Activated T-helper 2 cell treated with anti-CD3 and anti-CD28 coated beads, Interferon-gamma antibody, Interleukin-2, Interleukin-4, amounts not matched to agents 10 μg/mL and 5 μg/mL and 100 μg/mL, durations not matched to agents 14 hours and 24 hours and 36 hours (primary cell): ENCODE measurements around the gene BACE1. TPM values are rescaled to one million over a fixed set of nuclear protein-coding genes. Genes with fewer than 3 reads are reported as not detected.

Source experiments
- DNase-seq: peaks from one replicate; pipeline ENCODE4 v3.0.0; 2021; ENCODE audit warnings: low spot score
- H3K27ac Mint-ChIP-seq: one replicate; pipeline ENCODE4 v1.8.0; 2021; ENCODE audit warnings: mixed read lengths
- H3K27me3 Mint-ChIP-seq: one replicate; pipeline ENCODE4 v1.8.0; 2021; ENCODE audit warnings: low read depth, mixed read lengths
- H3K36me3 Mint-ChIP-seq: one replicate; pipeline ENCODE4 v1.8.0; 2021; ENCODE audit warnings: low read depth, mixed read lengths
- H3K4me1 Mint-ChIP-seq: one replicate; pipeline ENCODE4 v1.8.0; 2021; ENCODE audit warnings: low read depth, mixed read lengths
- H3K4me3 Mint-ChIP-seq: one replicate; pipeline ENCODE4 v1.8.0; 2021; ENCODE audit warnings: low read depth, mild to moderate bottlenecking, moderate library complexity, mixed read lengths
- H3K9me3 Mint-ChIP-seq: one replicate; pipeline ENCODE4 v1.8.0; 2021; ENCODE audit warnings: mixed read lengths
- intact Hi-C: fragments of 100-400 bp; cut with micrococcal nuclease; formaldehyde crosslinking; loops from one replicate; pipeline ENCODE4 v1.15.1; 2023
- total RNA-seq: library from RNA; stranded (reverse); gene quantifications from 2 replicates; pipeline ENCODE4 v1.2.3, GENCODE V29; 2022

BACE1 gene
- 0.11 and 0.32 TPM in 2 replicates for total RNA-seq

DNA sequence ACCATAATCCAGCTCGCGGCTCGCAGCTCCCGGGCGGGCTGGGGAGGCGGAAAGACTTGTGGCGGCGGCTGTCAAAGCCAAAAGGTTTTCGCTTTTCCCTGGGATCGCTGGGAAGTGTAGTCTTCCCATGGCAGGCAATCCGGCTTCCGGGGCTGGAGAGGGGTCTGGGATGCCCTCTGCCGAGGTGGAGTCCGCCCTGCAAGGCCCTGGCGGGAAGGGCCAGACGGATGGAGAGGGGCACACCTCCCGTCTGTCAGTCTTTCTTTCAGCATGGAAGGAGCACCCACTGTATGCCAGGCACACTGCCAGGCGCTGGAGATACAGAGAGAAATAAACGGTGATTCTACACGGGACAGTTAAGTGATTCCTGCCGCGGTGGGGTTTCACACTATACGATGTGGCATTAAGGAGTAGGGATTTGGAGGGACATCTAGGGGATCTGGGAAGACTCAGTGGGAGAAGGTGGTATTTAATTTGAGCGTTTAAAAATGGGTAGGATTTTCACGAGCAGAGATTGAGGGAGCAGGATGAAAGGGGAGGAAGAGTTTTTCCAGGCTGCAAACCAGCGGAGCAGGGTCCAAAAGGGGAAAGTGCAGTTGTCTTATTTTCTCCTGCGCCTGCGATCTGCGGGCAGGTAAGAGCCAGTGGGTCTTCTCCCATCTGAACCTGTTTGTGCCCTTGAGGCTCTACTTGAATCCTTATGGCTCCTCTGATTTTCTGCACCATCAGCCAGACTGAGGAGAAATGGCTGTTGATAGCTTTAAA lies at the start of gene BACE1:
TSS of gene BACE1 (minus strand) at position 60 of the 765 bp plus-strand sequence. CDS start 461 bp downstream, outside the sequence.
- H3K9me3 Mint-ChIP-seq: no peaks in the 10 kb centered on the region
- no peak for DNase-seq
- no peaks in the 10 kb centered on the region for H3K36me3 Mint-ChIP-seq
- no peak within 1 kb of the TSS for H3K27ac Mint-ChIP-seq
- H3K4me1 Mint-ChIP-seq: peaks cover 4% of the 10 kb centered on the region
- intact Hi-C loops: loop anchor here (1.0 kb wide), 1 partner anchor 11 kb away; the partner anchor contains the start of gene CEP164
- H3K4me3 Mint-ChIP-seq: peak within 1 kb of the TSS; percentile 70
- H3K27me3 Mint-ChIP-seq: peaks cover 59% of the 10 kb centered on the region

DNA sequence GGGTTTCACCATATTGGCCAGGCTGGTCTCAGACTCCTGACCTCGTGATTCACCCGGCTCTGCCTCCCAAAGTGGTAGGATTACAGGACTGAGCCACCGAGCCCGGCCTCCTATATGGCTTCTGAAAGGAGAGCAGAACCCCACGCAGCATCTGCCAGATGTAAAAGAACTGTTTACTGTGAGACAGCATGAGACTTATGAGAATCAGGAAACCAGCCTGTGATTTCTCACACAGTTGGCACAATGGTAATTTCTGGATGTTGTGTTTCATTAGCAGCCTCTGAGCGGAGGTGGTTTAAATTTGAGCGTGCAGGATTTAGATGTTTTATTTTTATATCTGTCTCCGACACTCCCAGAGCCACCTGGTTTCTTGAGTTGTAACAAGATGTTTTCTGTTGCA lies 45.4 kb upstream of the BACE1 start:
- H3K27me3 Mint-ChIP-seq: no peaks in the 10 kb centered on the region
- no peaks in the 10 kb centered on the region for H3K9me3 Mint-ChIP-seq
- H3K36me3 Mint-ChIP-seq: peaks cover 24% of the 10 kb centered on the region
- no peak for DNase-seq
- H3K4me1 Mint-ChIP-seq: no peaks in the 10 kb centered on the region
- no peak overlapping the region for H3K27ac Mint-ChIP-seq
- intact Hi-C loops: no loop called here
- no peak overlapping the region for H3K4me3 Mint-ChIP-seq

DNA sequence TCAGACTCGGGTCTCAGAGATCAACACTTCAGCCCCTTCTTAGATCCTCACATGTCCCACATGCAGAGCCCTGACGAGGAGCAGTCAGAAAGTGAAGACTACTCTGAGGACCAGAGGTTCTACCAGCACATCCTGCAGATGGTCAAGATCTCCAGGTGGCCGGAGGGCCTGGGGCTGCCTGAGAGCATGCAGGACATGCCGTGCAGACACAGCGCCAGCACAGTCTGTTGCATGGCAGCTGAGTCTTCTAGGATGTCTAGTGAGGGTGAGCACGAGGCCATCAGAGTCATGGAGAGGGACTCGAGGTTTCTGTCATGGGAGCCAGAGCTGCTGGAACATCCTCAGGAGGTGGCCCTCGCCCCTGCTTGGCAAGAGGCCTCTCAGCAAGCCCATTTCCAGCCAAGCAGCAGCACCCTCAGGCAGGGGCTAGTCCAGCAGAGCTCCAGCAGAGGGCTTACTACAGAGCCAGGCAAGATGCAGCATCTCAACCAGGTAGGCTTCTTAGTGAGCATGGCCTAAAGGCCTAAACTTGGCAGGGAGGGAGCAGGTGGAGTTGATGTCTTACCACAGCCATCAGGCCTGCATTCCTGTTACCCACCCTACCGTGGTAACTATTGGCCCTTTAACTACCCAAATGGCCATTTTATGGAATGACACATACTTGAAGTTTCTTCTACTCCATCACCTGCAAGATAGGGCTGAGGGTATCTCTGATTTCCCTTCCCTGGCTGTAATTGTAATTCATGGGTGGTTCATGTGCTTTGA lies 40.3 kb upstream of the BACE1 start:
- DNase-seq: no peak
- Mint-ChIP-seq H3K27ac (no peak overlapping the region), H3K4me3 (no peak overlapping the region), H3K36me3 (peaks cover 19% of the 10 kb centered on the region), H3K9me3 (no peaks in the 10 kb centered on the region), H3K4me1 (no peaks in the 10 kb centered on the region), H3K27me3 (no peaks in the 10 kb centered on the region)
- intact Hi-C loops: no loop called here

DNA sequence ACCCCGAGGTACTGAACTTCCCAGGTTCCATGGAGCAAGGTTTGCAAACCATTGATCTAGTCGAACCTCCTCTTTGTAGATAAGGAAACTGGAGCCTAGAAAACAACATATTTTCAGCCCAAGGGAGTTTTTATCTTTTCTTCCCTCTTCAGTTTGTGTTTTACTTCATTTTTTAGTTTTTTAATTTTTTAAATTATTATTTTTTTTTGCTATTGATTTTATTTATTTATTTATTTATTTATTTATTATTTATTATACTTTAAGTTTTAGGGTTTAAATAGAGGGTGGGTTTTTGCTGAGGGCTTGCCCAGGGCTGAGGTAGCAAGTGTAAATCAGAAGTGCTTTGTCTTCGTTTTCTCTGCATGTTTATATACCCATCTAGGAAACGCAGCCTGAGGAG lies 38.5 kb upstream of the BACE1 start:
- no peak for DNase-seq
- no peaks in the 10 kb centered on the region for H3K9me3 Mint-ChIP-seq
- intact Hi-C loops: no loop called here
- no peaks in the 10 kb centered on the region for H3K27me3 Mint-ChIP-seq
- no peak overlapping the region for H3K4me3 Mint-ChIP-seq
- peaks cover 13% of the 10 kb centered on the region for H3K36me3 Mint-ChIP-seq
- no peaks in the 10 kb centered on the region for H3K4me1 Mint-ChIP-seq
- no peak overlapping the region for H3K27ac Mint-ChIP-seq

DNA sequence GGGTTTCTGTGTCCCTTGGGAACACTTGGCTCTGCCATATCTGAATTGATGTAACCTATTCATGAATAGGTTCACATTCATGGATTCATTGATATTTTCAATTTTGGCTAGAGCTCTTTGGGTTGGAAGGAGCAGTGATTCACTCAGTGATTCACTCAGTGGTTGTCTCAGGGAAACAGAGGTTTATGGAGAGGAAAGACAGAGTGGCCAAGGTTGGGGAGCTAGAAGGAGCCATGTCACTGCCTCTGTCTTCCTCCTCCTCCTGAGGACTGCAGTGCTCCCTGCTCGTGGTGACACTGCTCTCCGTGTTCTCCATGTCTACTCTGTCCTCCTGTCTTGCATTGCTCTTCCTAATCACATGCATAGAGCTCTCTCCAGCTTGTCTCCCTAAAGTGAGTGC lies 29.0 kb upstream of the BACE1 start:
- Mint-ChIP-seq H3K9me3 (no peaks in the 10 kb centered on the region), H3K36me3 (peaks cover 17% of the 10 kb centered on the region), H3K4me3 (no peak overlapping the region), H3K4me1 (no peaks in the 10 kb centered on the region), H3K27me3 (no peaks in the 10 kb centered on the region), H3K27ac (no peak overlapping the region)
- intact Hi-C loops: no loop called here
- no peak for DNase-seq

DNA sequence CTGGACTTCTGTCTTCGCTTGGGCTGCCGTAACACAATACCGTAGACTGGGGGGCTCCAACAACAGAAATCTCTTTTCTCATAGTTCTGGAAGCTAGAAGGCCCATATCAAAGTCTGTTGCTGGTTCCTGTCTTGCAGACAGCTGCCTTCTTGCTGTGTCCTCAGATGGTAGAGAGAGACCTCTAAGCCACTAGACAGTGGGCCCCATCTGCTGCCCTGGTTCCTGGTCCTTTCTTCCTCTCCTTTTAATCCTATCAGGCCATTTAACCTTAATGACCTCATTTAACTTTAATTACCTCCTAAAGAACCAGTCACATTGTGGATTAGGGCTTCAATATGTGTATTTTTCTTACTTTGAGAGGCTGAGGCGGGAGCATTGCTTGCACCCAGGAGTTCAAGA lies 21.0 kb upstream of the BACE1 start:
- no peak for DNase-seq
- Mint-ChIP-seq H3K36me3 (peaks cover 12% of the 10 kb centered on the region), H3K9me3 (no peaks in the 10 kb centered on the region), H3K4me3 (no peak overlapping the region), H3K27ac (no peak overlapping the region), H3K4me1 (no peaks in the 10 kb centered on the region), H3K27me3 (no peaks in the 10 kb centered on the region)
- intact Hi-C loops: no loop called here

DNA sequence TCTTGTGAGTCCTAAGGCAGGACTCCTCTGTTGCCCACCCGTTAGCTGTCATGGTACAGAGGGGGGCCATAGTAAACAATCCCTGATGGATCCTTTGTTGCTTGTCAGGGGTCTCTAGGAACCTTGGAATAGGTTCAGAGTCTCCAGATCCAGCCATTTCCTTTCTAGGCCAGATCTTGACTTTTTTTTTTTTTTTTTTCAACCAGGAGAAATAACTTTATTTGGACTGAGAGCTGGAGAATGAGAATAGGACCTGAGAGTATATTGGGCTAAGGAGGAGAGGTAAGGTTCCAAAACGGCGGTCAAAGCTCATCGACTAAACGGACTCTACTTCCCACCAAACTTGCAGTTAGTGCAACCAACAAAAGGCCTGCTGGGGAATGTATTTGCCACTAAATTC lies 19.3 kb upstream of the BACE1 start:
- H3K4me3 Mint-ChIP-seq: no peak overlapping the region
- no peak overlapping the region for H3K27ac Mint-ChIP-seq
- intact Hi-C loops: no loop called here
- H3K36me3 Mint-ChIP-seq: peaks cover 9% of the 10 kb centered on the region
- H3K9me3 Mint-ChIP-seq: no peaks in the 10 kb centered on the region
- H3K4me1 Mint-ChIP-seq: peaks cover 3% of the 10 kb centered on the region
- DNase-seq: no peak
- H3K27me3 Mint-ChIP-seq: no peaks in the 10 kb centered on the region

DNA sequence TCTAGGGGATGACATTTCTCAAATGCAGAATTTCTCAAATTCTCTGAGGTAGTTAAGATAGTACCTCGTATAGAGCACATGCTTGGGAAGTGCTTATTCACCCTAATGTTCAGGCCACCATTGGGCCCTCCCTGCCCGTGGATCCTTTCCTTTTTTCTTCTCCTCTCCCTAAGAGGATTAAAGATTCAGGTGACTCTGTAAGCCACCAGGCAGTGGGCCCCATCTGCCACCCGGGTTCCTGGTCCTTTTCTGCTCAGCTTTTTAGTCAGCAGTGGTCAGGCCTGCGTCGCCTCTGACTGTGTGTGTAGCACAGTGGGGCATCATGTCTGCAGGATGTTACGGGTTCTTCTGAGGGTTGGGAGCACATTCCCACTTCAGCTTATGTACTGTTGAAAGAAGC lies 18.8 kb upstream of the BACE1 start:
- H3K36me3 Mint-ChIP-seq: peaks cover 9% of the 10 kb centered on the region
- H3K9me3 Mint-ChIP-seq: no peaks in the 10 kb centered on the region
- peaks cover 6% of the 10 kb centered on the region for H3K4me1 Mint-ChIP-seq
- no peak overlapping the region for H3K4me3 Mint-ChIP-seq
- intact Hi-C loops: no loop called here
- no peaks in the 10 kb centered on the region for H3K27me3 Mint-ChIP-seq
- DNase-seq: no peak
- no peak overlapping the region for H3K27ac Mint-ChIP-seq

DNA sequence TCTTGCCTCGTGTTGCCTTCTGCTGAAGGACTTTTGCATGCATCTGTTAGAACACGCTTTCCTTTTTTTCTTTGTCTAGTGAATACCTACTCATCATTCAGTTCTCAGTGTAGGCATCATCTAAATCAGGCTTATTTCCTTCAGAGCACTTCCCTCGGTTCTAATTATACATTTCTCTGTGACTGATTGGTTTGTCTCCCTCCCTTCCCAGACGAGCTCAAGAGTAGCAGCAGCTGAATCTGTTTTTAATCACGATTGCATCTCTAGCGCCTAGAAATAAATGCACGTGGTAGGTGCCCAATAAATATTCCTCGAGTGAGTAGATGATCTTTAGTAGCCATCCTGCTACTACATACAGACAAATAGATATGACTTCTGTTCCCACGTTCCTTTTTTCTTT lies 17.9 kb upstream of the BACE1 start:
- no peak overlapping the region for H3K27ac Mint-ChIP-seq
- no peak for DNase-seq
- peaks cover 6% of the 10 kb centered on the region for H3K36me3 Mint-ChIP-seq
- intact Hi-C loops: no loop called here
- no peaks in the 10 kb centered on the region for H3K27me3 Mint-ChIP-seq
- no peak overlapping the region for H3K4me3 Mint-ChIP-seq
- peaks cover 6% of the 10 kb centered on the region for H3K4me1 Mint-ChIP-seq
- H3K9me3 Mint-ChIP-seq: no peaks in the 10 kb centered on the region

DNA sequence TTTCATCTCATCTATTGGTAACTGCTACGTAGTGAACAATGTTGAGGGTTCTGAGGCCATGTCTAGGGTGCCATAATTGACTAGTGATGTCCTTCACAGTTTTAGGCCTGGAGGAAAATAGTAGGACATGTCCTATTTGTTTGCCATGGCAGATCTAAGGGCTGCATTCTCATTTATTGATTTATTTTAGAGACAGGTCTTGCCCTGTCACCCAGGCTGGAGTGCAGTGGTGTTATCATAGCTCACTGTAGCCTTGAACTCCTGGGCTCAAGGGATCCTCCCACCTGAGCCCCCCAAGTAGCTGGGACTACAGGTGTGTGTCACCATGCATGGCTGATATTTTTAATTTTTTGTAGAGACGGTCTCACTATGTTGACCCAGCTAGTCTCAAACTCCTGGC lies 16.8 kb upstream of the BACE1 start:
- intact Hi-C loops: no loop called here
- no peak for DNase-seq
- Mint-ChIP-seq H3K27ac (no peak overlapping the region), H3K27me3 (no peaks in the 10 kb centered on the region), H3K4me1 (peaks cover 6% of the 10 kb centered on the region), H3K4me3 (no peak overlapping the region), H3K9me3 (no peaks in the 10 kb centered on the region), H3K36me3 (peaks cover 2% of the 10 kb centered on the region)

DNA sequence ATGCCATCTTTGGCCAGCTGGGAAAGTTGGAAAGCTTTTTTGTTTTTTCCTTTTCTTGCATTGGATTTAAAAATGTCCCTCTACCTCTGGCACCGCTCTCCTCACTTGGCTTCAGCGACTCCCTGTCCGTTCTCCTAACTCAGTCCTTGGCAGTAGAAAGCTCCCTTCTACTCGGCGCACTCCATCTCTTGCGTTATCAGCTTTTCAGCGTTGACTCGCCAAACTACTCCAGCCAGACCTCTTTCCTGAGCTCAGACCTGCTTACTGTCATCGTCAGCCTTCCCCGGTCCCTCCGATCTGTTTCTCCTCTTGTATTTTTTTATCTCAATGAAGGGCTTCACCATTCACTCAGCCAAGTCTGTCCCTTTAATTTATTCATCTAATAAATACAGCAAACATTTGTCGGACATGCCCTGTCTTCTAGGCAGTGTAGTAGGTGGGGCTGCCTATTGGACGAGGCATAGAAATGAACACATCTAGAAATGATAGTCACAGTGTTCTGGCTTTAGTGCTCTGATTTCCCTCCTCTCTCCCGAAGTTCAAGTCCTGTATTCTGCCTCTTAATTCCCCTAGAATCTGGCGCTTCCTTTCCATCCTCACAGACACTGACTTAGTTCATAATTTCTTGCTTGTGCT lies 12.4 kb upstream of the BACE1 start:
- Mint-ChIP-seq H3K36me3 (no peaks in the 10 kb centered on the region), H3K9me3 (no peaks in the 10 kb centered on the region), H3K27me3 (no peaks in the 10 kb centered on the region), H3K4me3 (no peak overlapping the region), H3K27ac (no peak overlapping the region), H3K4me1 (peaks cover 8% of the 10 kb centered on the region)
- intact Hi-C loops: no loop called here
- no peak for DNase-seq

DNA sequence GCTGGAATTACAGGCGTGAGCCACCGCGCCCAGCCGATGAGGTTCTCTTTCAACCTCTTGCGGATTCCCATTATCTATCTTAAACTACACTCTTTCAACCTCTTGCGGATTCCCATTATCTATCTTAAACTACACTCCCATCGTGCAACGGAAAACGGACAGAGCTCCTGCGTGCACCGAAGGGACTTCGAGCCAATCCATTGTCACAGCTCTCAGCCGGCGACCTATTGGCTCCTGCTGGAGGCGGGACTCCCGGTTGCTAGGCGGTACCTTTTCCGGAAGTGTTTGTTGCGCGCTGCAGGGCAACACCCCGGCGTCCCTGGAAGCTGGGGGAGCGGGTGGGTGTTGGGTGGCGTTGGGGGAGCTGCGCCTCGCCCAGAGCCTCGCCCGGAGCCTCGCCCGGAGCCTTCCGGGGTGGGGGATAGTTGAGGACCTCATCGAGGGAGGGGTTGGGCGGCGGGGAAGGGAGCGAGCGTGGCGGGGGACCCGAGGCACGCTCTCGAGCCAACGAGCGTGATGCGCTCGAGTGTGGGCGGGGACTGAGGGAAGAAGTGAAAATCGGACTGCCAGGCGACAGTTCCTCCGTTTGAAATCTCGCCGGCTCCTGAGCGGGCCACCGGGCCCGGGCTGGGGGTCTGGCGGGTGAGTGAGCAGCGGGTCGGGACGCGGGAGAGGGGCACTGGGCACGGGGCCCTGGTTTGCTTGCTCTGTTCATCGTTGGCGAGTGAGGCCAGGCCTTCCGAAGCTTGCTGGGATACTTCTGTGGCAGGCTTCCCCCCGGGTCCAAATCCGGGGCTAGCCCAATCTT lies 11.7 kb upstream of the BACE1 start, which contains the start of gene CEP164:
TSS of gene CEP164 (plus strand) at position 288 of the 808 bp plus-strand sequence. CDS start 10,733 bp downstream, outside the sequence.
- no peaks in the 10 kb centered on the region for H3K36me3 Mint-ChIP-seq
- peaks cover 4% of the 10 kb centered on the region for H3K27me3 Mint-ChIP-seq
- peak within 1 kb of the TSS; percentile 60 for H3K4me3 Mint-ChIP-seq
- H3K4me1 Mint-ChIP-seq: peaks cover 8% of the 10 kb centered on the region
- intact Hi-C loops: loop anchor here (1.0 to 2.0 kb wide), 2 partner anchors 11 to 97 kb away; partner anchors contain the start of gene BACE1
- DNase-seq: peak; percentile 95
- H3K9me3 Mint-ChIP-seq: no peaks in the 10 kb centered on the region
- H3K27ac Mint-ChIP-seq: peak within 1 kb of the TSS; percentile 56
